Fibroblast of skin of back (primary cell): ENCODE results near the gene RHPN2. TPM values are rescaled to one million over a fixed set of nuclear protein-coding genes. Genes with fewer than 3 reads are reported as not detected.
A peak's percentile ranks its signal among the peaks of the same experiment; 100 is the strongest.

ENCODE experiments used
- DNase-seq: peaks from one replicate; pipeline ENCODE4 v3.0.0-alpha.2; 2013
- polyA plus RNA-seq, 2 experiments: library from polyadenylated mRNA; unstranded; fragments of 120-200 nt; gene quantifications; one replicate each; pipeline ENCODE4 v1.2.1, GENCODE V29; 2013; ENCODE audit not compliant: insufficient read length in 2 of 2

RHPN2 gene
- 6.4 TPM for polyA plus RNA-seq (2013, experiment 1 of 2; ENCODE audit: insufficient read length)
- polyA plus RNA-seq (2013, experiment 2 of 2; ENCODE audit: insufficient read length), result 4.7 TPM

DNA sequence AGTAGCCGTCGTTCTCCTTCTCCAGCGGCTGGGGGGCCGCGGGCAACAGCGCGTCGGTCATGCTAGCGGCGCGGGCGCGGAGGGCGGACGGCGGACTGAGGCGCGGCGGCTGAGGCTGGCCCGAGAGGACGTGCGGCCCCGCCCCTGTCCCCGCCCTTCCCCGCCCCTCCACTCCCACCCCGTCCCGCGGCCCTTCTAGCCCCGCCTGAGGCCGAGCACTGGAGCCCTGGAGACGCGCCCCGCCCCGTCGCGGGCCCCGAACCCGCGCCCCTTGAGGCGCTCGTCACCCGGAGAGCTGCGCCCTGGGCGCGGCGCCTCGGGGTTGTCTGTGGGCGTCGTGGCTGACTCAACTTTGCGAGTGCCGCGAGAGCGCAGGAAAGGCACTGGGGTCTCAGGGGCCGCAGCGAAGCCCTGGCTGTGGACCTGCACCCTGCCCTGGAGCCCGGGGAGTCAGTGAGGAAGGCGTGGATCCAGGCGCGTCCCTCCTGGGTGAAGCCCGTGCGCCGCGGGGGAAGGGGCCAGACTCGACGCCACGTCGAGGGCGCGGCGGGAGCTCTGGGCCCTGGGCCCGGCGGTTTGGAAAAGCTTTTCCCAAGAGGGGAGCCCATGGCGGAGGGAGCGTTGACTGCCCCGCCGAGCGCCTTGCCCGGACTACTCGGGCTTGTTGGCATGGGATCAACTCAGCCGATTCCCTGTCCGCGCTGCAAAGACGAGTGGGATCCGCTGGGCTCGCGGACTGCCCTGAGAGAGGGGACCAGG is at the start of gene RHPN2:
TSS of gene RHPN2 (minus strand) at position 97 of the 759 bp plus-strand sequence. CDS start at position 61, 36 bp downstream.
- peak; percentile 80 for DNase-seq

DNA sequence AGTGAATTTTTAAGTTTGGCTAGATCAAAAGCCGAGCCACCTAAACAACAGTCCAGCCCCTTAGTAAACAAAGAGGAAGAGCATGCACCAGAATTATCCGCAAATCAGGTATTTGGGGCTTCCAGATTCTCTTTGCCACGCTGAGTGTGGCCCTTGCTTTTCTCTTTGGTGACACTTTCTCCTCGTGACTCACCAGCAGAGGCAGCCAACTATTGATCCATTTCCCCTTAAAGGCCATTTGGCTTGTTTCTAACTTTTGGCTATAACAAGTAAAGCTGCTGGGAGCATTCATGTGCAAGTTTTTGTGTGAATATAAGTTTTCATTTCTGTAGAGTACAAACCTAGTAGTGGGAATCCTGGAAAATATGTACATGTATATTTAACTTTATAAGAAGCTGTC is 49.6 kb upstream of the RHPN2 start:
- no peak for DNase-seq

DNA sequence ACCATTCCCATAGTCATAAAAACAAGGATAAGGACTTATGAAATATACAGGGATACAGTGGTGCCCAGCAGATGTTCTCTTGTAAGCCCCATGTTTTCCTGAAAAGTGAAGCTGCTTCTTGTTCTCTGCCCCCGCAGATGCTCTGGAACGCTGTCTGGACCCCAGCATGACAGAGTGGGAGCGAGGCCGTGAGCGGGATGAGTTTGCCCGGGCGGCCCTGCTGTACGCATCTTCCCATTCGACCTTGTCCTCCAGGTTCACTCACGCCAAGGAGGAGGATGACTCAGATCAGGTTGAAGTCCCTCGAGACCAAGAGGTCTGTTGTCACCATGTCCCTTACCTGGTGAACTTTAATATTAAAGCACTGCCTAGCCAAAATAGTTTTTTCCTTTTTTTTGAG is 46.9 kb upstream of the RHPN2 start:
- DNase-seq, result no peak

DNA sequence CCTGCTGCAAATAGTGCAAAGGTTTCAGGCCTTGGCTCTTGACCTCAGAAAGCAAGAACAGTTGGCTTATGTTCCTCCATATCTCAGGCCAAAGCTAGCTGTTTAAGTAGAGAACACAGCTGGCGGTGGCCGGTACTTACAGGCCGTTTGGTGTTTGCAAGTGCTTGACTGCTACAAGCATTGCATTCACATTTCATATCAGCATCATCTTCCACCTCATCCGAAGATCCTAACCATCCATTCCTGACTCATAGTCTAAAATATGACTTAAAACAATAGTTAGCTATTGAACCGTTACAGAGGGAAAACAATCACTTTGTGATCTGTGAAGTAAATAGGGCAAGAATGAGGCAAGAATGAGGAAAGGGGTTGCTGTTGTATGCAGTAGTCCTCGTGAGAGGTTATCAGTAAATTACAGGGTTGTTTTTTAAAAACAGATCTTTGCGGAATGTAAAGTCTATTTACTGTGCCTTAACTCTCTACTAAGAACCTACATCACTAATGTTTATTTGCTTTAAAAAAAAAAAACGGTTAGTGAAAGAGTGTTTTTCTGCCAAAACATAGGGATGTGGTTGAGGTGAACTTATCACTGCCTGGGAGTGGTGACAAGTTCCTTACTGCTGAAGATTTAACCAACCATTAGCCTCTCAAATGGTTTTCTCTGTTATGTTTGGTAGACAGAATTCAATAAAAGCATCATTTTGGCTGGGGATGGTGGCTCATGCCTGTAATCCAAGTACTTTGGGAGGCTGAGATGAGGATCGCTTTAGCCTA is 45.6 kb upstream of the RHPN2 start:
- peak; percentile 44 for DNase-seq

DNA sequence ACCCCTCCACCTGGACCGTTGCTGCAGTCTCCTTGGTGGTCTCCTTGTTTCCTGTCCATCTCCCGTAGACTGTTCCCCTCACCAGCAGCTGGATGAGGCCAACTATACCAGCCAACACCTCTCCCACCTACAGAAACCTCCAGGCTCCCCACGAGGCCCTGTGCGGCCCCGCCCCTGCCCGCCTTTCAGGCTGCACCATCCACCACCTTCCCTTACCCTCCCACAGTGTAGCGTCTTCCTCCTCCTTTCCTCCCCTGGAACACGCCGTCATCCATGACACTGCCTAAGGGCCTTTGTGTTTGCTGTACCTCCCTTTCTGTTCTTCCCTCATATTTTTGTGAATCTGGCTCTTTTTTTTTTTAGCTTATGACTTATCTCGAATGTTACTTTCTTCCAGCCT is 43.5 kb upstream of the RHPN2 start:
- no peak for DNase-seq

DNA sequence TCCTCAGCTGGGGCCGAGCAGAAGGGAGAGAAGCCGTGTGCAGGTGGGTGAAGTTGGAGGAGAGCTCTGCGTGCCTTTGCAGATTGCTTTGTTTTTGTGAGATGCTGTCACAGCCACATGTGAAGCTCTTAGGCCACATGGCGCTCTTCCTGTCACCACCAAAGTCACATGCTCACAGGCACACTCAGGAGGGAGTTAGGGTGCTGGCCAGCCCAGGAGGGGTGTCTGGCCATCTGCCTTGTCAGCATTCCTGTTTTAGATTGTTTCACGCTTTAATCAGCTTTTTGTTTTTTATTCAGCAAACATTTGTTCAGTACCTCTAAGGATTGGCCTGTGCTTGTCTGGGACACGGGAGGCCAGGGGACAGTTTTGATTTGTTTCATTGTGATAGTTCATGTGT is 38.2 kb upstream of the RHPN2 start:
- no peak for DNase-seq

DNA sequence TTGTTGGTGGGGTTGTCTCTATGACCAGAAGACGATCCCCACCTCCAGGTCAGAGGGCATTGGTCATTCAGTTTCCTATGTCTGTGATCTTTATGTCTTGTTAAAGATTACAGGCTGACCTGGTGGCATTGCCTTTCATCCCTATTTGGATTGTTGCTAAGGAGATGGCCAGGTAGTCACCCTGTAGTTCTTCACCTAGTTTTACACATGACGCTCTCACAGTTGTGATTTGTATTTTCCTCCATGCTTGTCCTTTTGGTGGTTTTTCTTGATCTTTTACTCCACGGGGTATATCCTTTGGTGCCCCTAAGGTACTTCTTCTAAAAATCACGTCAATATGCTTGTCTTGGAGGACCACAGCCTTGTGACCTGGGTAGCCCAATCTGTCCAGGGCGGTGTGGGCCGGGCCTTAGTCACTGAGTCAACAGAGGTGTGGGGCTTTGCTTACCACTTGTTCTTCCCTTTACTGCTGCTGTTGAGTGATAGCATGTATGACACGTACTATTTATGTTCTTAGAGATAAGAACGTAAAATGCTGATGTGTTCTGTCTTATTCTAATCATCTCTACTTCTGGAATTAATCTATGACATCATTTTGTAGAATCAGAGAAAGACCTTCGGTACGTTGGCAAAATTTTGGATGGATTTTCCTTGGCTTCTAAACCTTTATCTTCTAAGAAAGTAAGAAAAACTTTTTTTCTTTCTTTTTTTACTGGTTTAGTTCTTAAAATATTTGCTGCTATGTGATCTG is 36.4 kb upstream of the RHPN2 start:
- DNase-seq, result no peak

DNA sequence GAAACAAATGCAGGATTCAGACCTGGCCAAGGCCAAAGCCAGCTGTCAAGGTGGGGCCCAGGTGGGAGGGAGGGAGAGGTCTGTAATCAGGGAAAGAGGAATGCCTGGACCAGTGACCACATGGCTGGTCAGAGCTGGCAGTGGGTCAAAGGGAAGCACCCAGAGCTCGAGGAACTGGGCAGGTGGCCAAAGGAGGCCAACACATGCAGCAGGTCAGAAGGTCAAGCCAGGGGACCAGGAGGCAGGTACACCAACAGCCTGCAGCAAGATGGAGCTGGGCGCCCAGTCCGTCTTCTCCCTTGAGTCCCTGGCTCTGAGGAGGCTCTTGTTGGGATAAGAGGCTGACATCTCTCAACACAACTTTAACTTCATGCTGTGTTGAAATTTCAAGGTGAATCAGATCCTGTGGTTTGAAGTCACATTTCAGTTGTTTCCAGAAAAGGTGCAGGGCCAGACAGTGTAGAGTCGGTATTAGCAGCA is 33.4 kb upstream of the RHPN2 start:
- DNase-seq, result no peak

DNA sequence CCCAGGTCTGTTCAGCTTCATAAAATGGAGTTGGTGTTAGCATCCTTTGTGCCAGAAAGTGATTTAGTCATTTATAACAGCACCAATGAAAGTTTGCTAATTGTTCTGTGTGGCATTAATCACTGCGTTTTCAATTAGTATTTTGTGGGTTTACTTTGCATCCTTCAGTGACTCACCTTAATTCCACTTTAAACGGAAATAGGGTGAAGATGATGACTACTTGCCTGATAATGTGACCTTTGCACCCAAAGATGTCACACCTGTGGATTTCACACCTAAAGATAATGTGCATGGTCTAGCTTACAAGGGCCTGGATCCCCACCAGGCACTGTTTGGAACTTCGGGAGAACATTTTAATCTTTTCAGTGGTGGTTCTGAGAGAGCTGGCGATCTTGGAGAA is 31.3 kb upstream of the RHPN2 start:
- DNase-seq, result no peak

DNA sequence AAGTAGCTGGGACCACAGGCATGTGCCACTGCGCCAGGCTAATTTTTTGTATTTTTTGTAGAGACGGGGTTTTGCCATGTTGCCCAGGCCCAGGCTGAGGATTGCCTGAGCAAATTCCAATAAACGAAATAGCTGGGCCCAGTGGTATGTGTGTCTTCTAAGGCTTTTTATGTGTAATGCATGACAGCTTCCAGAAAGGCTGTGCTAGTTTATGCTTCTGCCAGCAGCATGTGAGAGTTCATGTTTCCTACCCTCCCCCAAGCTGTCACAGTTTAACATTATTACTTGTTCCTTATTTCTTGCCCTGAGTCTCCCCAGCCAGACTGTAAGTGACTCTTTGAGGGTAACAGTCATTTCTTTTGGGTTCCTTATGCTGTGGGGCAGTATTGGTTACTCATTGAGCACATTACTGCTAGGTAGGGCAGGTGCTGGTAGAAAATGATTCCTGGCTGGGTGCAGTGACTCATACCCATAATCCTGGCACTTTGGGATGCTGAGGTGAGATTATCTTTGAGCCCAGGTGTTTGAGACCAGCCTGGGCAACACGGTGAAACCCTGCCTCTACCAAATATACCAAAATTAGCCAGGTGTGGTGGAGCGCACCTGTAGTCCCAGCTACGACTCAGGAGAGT is 29.9 kb upstream of the RHPN2 start:
- DNase-seq, result no peak

DNA sequence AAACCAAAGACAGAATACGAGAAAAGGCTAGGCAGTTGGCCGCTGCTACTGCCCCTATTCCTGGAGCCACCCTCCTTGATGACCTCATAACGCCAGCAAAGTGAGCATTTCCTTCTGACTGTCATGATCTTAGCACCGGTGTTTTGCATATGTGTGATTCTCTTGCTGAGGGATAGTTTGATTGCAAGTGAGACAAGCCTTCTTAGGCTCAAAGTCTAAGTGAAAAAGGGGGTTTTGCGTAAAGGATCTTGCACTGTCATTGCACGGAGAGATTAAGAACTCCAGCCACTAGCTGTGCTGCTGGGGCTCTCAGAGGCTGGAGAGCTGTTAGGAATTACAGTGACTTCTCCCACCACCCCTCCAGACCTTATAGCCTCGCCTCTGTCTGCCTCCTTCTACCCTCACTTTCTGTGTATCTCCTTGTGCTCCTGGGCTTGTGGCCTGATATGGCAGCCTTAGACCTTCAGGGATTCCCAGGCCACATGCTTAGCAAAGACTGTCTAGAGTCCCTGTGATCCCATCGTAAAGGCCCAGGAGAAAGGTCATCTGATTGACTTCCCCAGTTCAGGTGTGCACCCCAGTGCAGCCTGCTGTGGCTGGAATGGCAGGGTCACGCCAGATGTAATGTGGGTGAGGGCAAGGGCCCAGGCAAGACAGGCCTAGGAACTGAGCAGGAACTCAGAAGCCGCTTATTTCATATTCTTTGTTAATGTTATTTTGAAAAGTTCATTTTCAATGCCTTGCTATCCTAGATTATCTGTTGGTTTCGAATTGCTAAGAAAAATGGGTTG is 28.9 kb upstream of the RHPN2 start:
- DNase-seq, result no peak

DNA sequence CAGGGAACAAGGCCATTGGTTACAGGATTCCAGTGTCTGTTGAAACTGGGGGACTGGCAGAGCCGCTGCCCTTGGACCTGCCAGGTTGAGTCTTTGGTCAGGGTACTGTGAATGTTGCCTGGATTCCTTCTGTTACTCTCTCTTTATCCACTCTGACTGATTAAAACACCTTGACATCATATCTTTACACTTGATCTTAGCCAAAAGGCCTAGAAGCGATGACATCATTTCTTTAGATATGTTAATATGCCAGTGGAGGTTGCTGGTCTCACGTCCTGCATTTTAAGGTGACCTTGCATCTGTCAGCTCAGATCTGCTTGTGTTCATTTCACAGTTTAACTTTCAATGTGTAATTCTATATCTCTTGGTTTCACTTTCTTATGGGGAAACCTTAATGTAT is 25.5 kb upstream of the RHPN2 start:
- DNase-seq, result no peak

DNA sequence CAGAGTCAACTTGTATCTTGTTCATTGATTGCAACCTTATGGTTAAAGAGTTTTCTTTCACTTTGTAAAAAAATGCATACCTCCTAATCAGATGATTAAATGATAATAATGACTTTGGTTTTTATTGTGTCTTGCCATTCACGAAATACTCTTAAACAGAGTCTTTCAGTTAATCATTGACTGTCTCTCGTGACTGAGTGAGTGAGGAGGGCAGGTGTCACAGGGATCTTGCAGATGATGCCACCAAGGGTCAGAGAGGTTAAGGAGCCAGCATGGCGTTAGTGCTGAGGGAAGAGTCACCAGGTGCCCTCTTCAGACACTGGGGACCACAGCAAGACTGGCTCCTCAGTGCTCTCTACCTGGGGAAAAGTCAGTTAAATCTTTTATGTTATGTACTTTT is 24.3 kb upstream of the RHPN2 start:
- no peak for DNase-seq

DNA sequence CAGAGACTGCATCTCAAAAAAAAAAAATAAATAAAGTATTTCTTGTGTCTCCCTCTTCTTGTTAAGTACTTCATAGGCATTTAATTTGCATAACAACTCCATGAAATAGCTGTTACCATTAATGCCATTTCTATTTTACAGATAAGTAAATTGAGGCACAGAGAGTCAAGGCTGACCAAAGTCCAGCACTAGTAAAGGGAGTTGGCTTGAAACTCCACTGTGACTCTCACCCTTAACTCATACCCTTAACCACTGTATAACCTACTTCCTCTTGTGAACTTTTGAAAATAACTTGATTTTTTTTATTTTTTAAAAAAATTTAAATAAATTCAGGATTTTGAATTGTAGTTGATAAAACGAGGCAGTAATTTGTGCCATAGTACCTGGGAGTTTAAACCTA is 22.3 kb upstream of the RHPN2 start:
- DNase-seq, result no peak

DNA sequence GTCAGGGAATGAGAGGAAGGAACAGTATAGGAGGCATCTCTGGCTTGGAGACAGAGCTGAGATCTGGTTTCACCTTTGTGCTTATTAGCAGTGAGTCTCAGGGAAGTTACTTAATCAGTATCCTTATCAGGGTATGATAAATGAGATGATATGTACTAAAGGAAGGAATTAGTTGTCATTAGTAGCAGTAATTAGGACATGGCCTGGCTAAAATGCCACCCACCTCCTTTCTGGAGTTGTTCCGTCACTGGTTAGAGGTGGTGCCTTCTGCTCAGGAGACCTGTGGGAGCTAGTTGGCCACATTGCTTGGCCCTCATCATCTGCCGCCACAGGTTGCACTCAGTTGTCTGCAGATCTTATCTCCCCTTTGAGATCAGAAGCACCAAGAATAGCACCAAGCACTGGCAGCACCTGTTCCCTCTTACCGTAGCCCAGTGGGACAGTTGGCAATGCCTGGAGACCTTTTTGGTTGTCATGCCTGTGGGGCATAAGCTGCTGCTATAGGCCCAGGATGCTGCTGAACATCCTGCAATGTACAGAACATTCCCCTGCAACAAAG is 21.0 kb upstream of the RHPN2 start:
- DNase-seq, result no peak

DNA sequence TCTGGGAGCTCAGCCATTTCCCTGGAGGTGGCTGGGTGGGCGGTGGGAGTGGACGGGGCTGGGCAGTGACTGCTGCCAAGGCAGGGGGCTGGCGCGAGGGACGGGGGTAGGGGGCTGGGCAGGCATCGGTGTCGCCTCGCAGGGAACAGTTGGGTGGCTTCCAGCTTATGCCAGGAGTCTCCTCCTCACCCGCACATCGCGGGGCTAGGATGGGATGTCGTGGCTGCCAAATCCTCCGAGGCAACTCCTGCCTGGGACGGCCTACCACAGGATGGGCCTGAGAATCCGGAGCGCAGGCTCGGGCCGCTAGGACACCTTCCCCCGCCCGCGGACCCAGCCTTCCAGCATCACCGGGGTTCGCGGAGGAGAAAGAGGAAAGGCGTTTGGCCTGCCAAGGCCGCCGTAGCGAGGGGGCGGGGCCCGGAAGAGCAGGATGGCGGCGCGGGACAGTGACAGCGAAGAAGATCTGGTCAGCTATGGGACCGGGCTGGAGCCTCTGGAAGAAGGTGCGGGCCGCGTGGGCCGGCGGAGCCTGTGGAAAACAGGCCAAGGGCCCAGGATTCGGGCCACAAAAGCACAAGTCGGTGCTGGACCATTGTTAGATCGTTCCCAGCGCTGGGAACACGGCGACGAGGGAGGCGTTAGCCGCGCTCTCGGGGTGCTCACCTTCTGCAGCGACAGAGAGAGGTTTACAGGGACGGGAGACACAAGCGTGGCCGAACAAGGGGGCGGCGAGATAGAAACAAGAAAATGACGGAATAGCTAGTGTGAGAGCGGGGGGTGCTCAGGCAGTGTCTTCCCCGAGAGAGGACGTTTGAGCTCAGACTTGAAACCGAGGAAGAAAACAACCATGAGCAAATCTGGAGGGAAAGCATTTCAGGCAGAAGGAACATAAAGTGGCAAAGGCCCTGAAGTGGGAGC is 16.3 kb upstream of the RHPN2 start, which contains the start of gene GPATCH1:
TSS of gene GPATCH1 (plus strand) at position 421 of the 921 bp plus-strand sequence. CDS start at position 434, 13 bp downstream.
- peak; percentile 89 for DNase-seq

DNA sequence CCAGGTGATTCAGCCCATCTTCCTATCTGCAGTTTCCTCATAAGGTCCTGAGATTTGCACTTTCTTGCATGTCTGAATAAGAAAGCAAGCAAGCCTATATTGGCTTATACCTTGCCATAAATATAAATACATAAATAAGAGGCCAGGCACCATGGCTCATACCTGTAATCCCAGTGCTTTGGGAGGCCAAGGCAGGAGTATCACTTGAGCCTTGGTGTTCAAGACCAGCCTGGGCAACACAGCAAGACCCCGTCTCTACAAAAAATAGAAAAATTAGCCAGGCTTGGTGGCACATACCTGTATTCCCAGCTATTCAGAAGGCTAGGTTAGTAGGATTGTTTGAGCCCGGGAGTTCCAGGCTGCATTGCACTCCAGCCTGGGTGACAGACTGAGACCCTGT is 10.8 kb upstream of the RHPN2 start:
- DNase-seq, result no peak

DNA sequence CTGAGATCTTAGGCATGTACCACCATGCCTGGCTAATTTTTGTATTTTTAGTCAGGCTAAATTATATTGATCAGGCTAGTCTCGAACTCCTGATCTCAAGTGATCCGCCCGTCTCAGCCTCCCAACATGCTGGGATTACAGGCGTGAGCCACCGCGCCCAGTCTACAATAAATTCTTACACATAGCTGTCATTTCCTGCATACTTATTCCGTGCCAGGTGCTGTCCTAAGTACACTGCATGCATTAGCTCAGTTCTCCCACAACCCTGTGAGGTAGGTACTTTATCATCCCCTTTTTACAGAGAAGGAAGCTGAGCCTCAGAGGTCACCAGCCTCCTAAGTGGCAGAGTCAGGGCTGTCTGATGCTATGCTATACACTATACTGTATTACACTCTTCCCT is 7.2 kb upstream of the RHPN2 start:
- DNase-seq, result peak; percentile 8

DNA sequence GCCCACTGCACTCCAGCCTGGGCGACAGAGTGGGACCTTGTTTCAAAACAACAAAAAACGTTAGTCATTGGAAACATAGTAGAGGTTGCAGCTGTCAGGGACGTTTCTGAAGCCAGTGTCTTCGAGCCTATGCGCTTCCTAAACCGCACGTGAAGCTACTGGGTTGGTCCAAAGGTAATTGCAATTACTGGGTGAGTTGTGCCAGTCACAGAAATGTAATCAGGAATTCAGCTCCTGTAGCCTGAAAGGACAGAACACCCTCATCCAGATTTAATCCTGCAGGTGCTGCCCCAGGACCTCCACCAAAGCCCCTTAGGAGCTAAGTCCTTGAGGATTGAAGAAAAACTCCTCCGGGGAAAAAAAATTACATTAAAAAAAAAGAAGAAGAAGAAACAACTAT is 2.4 kb upstream of the RHPN2 start:
- DNase-seq, result no peak

DNA sequence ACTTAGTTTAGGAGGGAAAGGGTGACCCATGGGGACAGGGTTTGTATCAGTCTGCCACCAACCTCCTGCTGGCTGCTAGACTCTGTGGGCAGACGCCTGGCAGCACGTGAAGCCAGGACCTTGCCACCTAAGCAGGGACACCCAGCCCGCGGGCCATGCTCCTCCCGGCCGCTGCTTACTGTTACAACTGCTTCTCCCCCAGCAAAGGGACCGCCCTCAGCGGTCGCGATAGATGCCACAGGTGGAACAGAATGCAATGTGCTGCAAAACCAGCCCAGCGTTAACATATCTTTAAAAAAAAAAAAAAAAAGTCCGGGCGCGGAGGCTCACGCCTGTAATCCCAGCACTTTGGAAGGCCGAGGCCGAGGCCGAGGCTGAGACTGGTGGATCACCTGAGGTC is 1.9 kb upstream of the RHPN2 start:
- DNase-seq, result no peak
